GM23338 (cell line): Measurements from ENCODE around the gene PPFIA2. TPM values are rescaled to one million over a fixed set of nuclear protein-coding genes. Genes with fewer than 3 reads are reported as not detected.
A peak's percentile ranks its signal among the peaks of the same experiment; 100 is the strongest.

Experiments
- ATAC-seq: fragments of 200-7000 bp; cut with Tn5 transposase; 3 replicates; pipeline ENCODE4 v1.9.1; 2020
- DNase-seq: peaks from one replicate; pipeline ENCODE4 v3.0.0-alpha.2; 2015; ENCODE audit warnings: low spot score
- H2AFZ ChIP-seq: fragments of 200-600 bp; sonication (generic); 2 replicates; pipeline ENCODE4 v1.8.0; 2016; ENCODE audit warnings: antibody characterized with exemption, mild to moderate bottlenecking, moderate library complexity
- H3F3A ChIP-seq: fragments of 200-600 bp; sonication (generic); replicated peaks from 2 replicates; pipeline ENCODE4 v1.8.0; 2017; ENCODE audit warnings: antibody characterized with exemption, mixed run types, low read depth
- H3K27ac ChIP-seq: fragments of 200-600 bp; sonication (generic); 2 replicates; pipeline ENCODE4 v1.6.1; 2016; ENCODE audit warnings: low read depth
- H3K27me3 ChIP-seq: fragments of 200-600 bp; sonication (generic); 2 replicates; pipeline ENCODE4 v1.8.0; 2016; ENCODE audit warnings: mild to moderate bottlenecking, mixed run types, moderate library complexity; ENCODE audit not compliant: insufficient read depth
- H3K36me3 ChIP-seq: fragments of 200-600 bp; sonication (generic); 2 replicates; pipeline ENCODE4 v1.8.0; 2016; ENCODE audit warnings: mild to moderate bottlenecking; ENCODE audit not compliant: insufficient read depth
- H3K4me1 ChIP-seq: fragments of 200-600 bp; sonication (generic); 2 replicates; pipeline ENCODE4 v1.8.0; 2016; ENCODE audit warnings: mild to moderate bottlenecking, moderate library complexity; ENCODE audit not compliant: insufficient read depth
- H3K4me2 ChIP-seq: fragments of 200-600 bp; sonication (generic); 2 replicates; pipeline ENCODE4 v1.7.1; 2017; ENCODE audit warnings: mixed run types
- H3K4me3 ChIP-seq: fragments of 200-600 bp; sonication (generic); 2 replicates; pipeline ENCODE4 v1.6.1; 2016; ENCODE audit warnings: mixed run types
- H3K79me2 ChIP-seq: fragments of 200-600 bp; sonication (generic); replicated peaks from 2 replicates; pipeline ENCODE4 v1.8.0; 2017; ENCODE audit warnings: mild to moderate bottlenecking; ENCODE audit not compliant: insufficient read depth
- H3K9me2 ChIP-seq: fragments of 200-600 bp; sonication (generic); 2 replicates; pipeline ENCODE4 v1.8.0; 2017; ENCODE audit not compliant: insufficient read depth
- H4K20me1 ChIP-seq: fragments of 200-600 bp; sonication (generic); replicated peaks from 2 replicates; pipeline ENCODE4 v1.8.0; 2017; ENCODE audit warnings: mild to moderate bottlenecking; ENCODE audit not compliant: insufficient read depth
- H3K27ac Mint-ChIP-seq: 2 replicates; pipeline ENCODE4 v1.8.0; 2020; ENCODE audit warnings: inconsistent platforms, mild to moderate bottlenecking, moderate library complexity, mixed read lengths
- H3K27me3 Mint-ChIP-seq: 3 replicates; pipeline ENCODE4 v1.8.0; 2022; ENCODE audit warnings: low read depth, mild to moderate bottlenecking, moderate library complexity, mixed read lengths, inconsistent platforms; ENCODE audit not compliant: insufficient read depth, poor library complexity
- H3K36me3 Mint-ChIP-seq: 3 replicates; pipeline ENCODE4 v1.8.0; 2021; ENCODE audit warnings: low read depth, mild to moderate bottlenecking, inconsistent platforms, moderate library complexity, mixed read lengths
- H3K4me1 Mint-ChIP-seq: 3 replicates; pipeline ENCODE4 v1.8.0; 2020; ENCODE audit warnings: mild to moderate bottlenecking, inconsistent platforms, mixed read lengths
- H3K4me3 Mint-ChIP-seq: 3 replicates; pipeline ENCODE4 v1.8.0; 2021; ENCODE audit warnings: moderate library complexity, mild to moderate bottlenecking, inconsistent platforms, mixed read lengths
- H3K9me3 Mint-ChIP-seq: 3 replicates; pipeline ENCODE4 v1.8.0; 2020; ENCODE audit warnings: moderate library complexity, mild to moderate bottlenecking, inconsistent platforms, mixed read lengths
- CREB1 ChIP-seq: fragments of 250-450 bp; sonication (Bioruptor Pico); IDR thresholded peaks from 2 replicates; pipeline ENCODE4 v1.5.0; 2020; ENCODE audit warnings: low read depth, mild to moderate bottlenecking, moderate library complexity
- CTCF ChIP-seq, 2 experiments: fragments of 200-600 bp in 1 of 2; sonication (generic) in 1 of 2; conservative IDR thresholded peaks; 2 replicates each; pipeline versions ENCODE4 v1.5.1 to v1.6.1; 2016 to 2017; ENCODE audit warnings: antibody characterized with exemption in 2 of 2, low read depth in 2 of 2, mild to moderate bottlenecking in 2 of 2, moderate library complexity in 1 of 2
- ETS1 ChIP-seq: IDR thresholded peaks from 2 replicates; pipeline ENCODE4 v1.6.1; 2016; ENCODE audit warnings: antibody characterized with exemption
- EZH2 ChIP-seq: fragments of 200-600 bp; sonication (generic); IDR thresholded peaks from one replicate; pipeline ENCODE4 v1.8.0; 2017; ENCODE audit warnings: antibody characterized with exemption, mild to moderate bottlenecking, low read depth; ENCODE audit not compliant: unreplicated experiment
- EZH2phosphoT487 ChIP-seq: fragments of 200-600 bp; sonication (generic); IDR thresholded peaks from one replicate; pipeline ENCODE4 v1.8.1; 2018; ENCODE audit warnings: antibody characterized with exemption; ENCODE audit not compliant: unreplicated experiment
- JUNB ChIP-seq: IDR thresholded peaks from one replicate; pipeline ENCODE4 v1.6.1; 2016; ENCODE audit warnings: antibody characterized with exemption; ENCODE audit not compliant: unreplicated experiment
- NANOG ChIP-seq: IDR thresholded peaks from 2 replicates; pipeline ENCODE4 v1.6.1; 2016; ENCODE audit warnings: antibody characterized with exemption, borderline replicate concordance
- POLR2AphosphoS5 ChIP-seq: IDR thresholded peaks from 2 replicates; pipeline ENCODE4 v1.6.1; 2016; ENCODE audit warnings: antibody characterized with exemption, low read depth
- REST ChIP-seq: IDR thresholded peaks from one replicate; pipeline ENCODE4 v1.6.1; 2018; ENCODE audit warnings: antibody characterized with exemption; ENCODE audit not compliant: unreplicated experiment
- STAT1 ChIP-seq: IDR thresholded peaks from one replicate; pipeline ENCODE4 v1.6.1; 2016; ENCODE audit warnings: antibody characterized with exemption; ENCODE audit not compliant: unreplicated experiment
- ZNF114 ChIP-seq: fragments of 250-450 bp; sonication (Bioruptor Pico); IDR thresholded peaks from 2 replicates; pipeline ENCODE4 v1.5.0; 2020; ENCODE audit warnings: mild to moderate bottlenecking, moderate library complexity
- ZNF331 ChIP-seq: fragments of 250-450 bp; sonication (Bioruptor Pico); IDR thresholded peaks from 2 replicates; pipeline ENCODE4 v1.5.0; 2020; ENCODE audit warnings: low read depth, mild to moderate bottlenecking, moderate library complexity
- ZNF462 ChIP-seq: fragments of 250-450 bp; sonication (Bioruptor Pico); IDR thresholded peaks from 2 replicates; pipeline ENCODE4 v1.5.0; 2020; ENCODE audit warnings: mild to moderate bottlenecking, moderate library complexity
- polyA plus RNA-seq: library from polyadenylated mRNA; unstranded; fragments of >200 nt; fragmentation: Nextera tagmentation; extraction: Ambion mirVana; gene quantifications from 2 replicates; pipeline ENCODE4 v1.2.1, GENCODE V29; 2016
- total RNA-seq: library from RNA; depleted of rRNA; stranded (reverse); fragments of >200 nt; shearing (Covaris generic); gene quantifications from 2 replicates; pipeline ENCODE4 v1.2.3, GENCODE V29; 2014

Gene PPFIA2
- total and polyA plus RNA-seq, 2 experiments from 2014 or later = 5.4 to 7.2 TPM

- Histone ChIP-seq H3K27me3 (no peaks in the 10 kb centered on the region), H3K27ac (no peak overlapping the region), H3K79me2 (no peaks in the 10 kb centered on the region), H3K9me2 (peaks cover 3% of the 10 kb centered on the region; the same call in 1 of the 2 replicates), H2AFZ (no peak overlapping the region), H3K4me3 (no peak overlapping the region), H3F3A (no peaks in the 10 kb centered on the region), H3K4me1 (no peaks in the 10 kb centered on the region), H3K4me2 (no peak overlapping the region), H3K36me3 (no peaks in the 10 kb centered on the region), H4K20me1 (no peaks in the 10 kb centered on the region)
- Mint-ChIP-seq H3K27me3 (no peaks in the 10 kb centered on the region), H3K4me3 (no peak overlapping the region), H3K9me3 (no peaks in the 10 kb centered on the region), H3K36me3 (no peaks in the 10 kb centered on the region), H3K4me1 (peaks cover 6% of the 10 kb centered on the region), H3K27ac (no peak overlapping the region)
- no peak for TF ChIP-seq CREB1 (CRISPR knock-in tag)
- no peak for TF ChIP-seq ZNF462
- no peak for TF ChIP-seq NANOG
- no peak for TF ChIP-seq ZNF331 (CRISPR knock-in tag)
- no peak for TF ChIP-seq EZH2phosphoT487
- TF ChIP-seq ZNF114 (CRISPR knock-in tag) = no peak
- TF ChIP-seq CTCF (conservative IDR thresholded peaks at IDR 0.05; ENCODE audit: low read depth in 2 of 2) = no peak
- TF ChIP-seq JUNB = no peak
- no peak for TF ChIP-seq REST
- no peak for TF ChIP-seq POLR2AphosphoS5
- no peak for TF ChIP-seq EZH2
- TF ChIP-seq ETS1 = no peak
- no peak for TF ChIP-seq STAT1
- peak; percentile 6 for DNase-seq
- no peak for ATAC-seq
Observed at GRCh38 chr12:81332054-81332453, 427.1 kb downstream of the PPFIA2 start.
